Stimulated activated CD4-positive, alpha-beta T cell treated with anti-CD3 and anti-CD28 coated beads, Interleukin-12 subunit alpha, Interleukin-12 subunit beta, amount 100 ng/mL, for 48 hours (primary cell): Measurements from ENCODE around the gene THSD4.

Experiments used
- DNase-seq, 3 donors: peaks; one replicate each; pipeline ENCODE4 v3.0.0-alpha.2; 2020; ENCODE audit warnings: low read depth in 2 of 3, low spot score in 1 of 3

THSD4 gene

GRCh38 chr15:71734709-71735384 is 619.6 kb downstream of the THSD4 start:
- no peak for DNase-seq

GRCh38 chr15:71735385-71735757 is 620.1 kb downstream of the THSD4 start:
- DNase-seq = no peak

- DNase-seq = no peak
Observed at GRCh38 chr15:71736286-71736947, 621.1 kb downstream of the THSD4 start.

- DNase-seq = no peak
Observed at GRCh38 chr15:71737761-71738160, 622.5 kb downstream of the THSD4 start.

GRCh38 chr15:71739355-71739754 is 624.1 kb downstream of the THSD4 start:
- no peak for DNase-seq

GRCh38 chr15:71742964-71743363 is 627.7 kb downstream of the THSD4 start:
- no peak for DNase-seq

- peak in 2 of 3 donors; percentile 44 to 52 for DNase-seq
Observed at GRCh38 chr15:71743861-71744382, 628.7 kb downstream of the THSD4 start.

- DNase-seq = no peak
Observed at GRCh38 chr15:71746719-71747118, 631.4 kb downstream of the THSD4 start.

GRCh38 chr15:71747128-71748083 is 632.1 kb downstream of the THSD4 start:
- no peak for DNase-seq

GRCh38 chr15:71748293-71748718 is 633.0 kb downstream of the THSD4 start:
- DNase-seq = no peak

GRCh38 chr15:71749500-71749899 is 634.2 kb downstream of the THSD4 start:
- DNase-seq = no peak

- no peak for DNase-seq
Observed at GRCh38 chr15:71752128-71752527, 636.9 kb downstream of the THSD4 start.

GRCh38 chr15:71752604-71753289 is 637.5 kb downstream of the THSD4 start:
- DNase-seq = no peak

GRCh38 chr15:71753346-71753745 is 638.1 kb downstream of the THSD4 start:
- DNase-seq = no peak

- no peak for DNase-seq
Observed at GRCh38 chr15:71754660-71755059, 639.4 kb downstream of the THSD4 start.

- no peak for DNase-seq
Observed at GRCh38 chr15:71755092-71755970, 640.1 kb downstream of the THSD4 start.

- no peak for DNase-seq
Observed at GRCh38 chr15:71756599-71757352, 641.5 kb downstream of the THSD4 start.

GRCh38 chr15:71757741-71758530 is 642.7 kb downstream of the THSD4 start:
- DNase-seq = no peak
